Fibroblast of skin of back (primary cell): ENCODE data around the gene SPRED3.
A peak's percentile ranks its signal among the peaks of the same experiment; 100 is the strongest.
"Not testable (repeated sequence)": the region's sequence is repeated elsewhere in the genome, so short reads cannot be mapped to it uniquely, and the experiment has no call there.

Source experiments
- DNase-seq: peaks from one replicate; pipeline ENCODE4 v3.0.0-alpha.2; 2013

SPRED3 gene

GRCh38 chr19:38391911-38392464, 3.5 kb downstream of the SPRED3 start:
- DNase-seq, result no peak

GRCh38 chr19:38392707-38393308, 4.3 kb downstream of the SPRED3 start:
- DNase-seq, result peak; percentile 72

GRCh38 chr19:38394488-38394887, 6.0 kb downstream of the SPRED3 start:
- DNase-seq, result peak; percentile 43

- no peak for DNase-seq
Observed at GRCh38 chr19:38395381-38396114, 7.1 kb downstream of the SPRED3 start.

GRCh38 chr19:38399081-38399480, 10.6 kb downstream of the SPRED3 start:
- DNase-seq, result no peak

- DNase-seq, result no peak
Observed at GRCh38 chr19:38399537-38399936, 11.0 kb downstream of the SPRED3 start.

- no peak for DNase-seq
Observed at GRCh38 chr19:38400361-38400760, 11.9 kb downstream of the SPRED3 start.

GRCh38 chr19:38401148-38401547, 12.7 kb downstream of the SPRED3 start:
- peak; percentile 49 for DNase-seq

GRCh38 chr19:38402623-38402966, 14.1 kb downstream of the SPRED3 start:
- DNase-seq, result no peak

- DNase-seq, result peak; percentile 95
Observed at GRCh38 chr19:38402967-38403674, 14.6 kb downstream of the SPRED3 start, which contains the start of gene FAM98C. Gene FAM98C, plus strand, starts transcription at chr19:38403093. Its CDS starts 61 bp downstream, at chr19:38403154.

- DNase-seq, result no peak
Observed at GRCh38 chr19:38404858-38405257, 16.4 kb downstream of the SPRED3 start.

GRCh38 chr19:38405276-38405675, 16.8 kb downstream of the SPRED3 start:
- no peak for DNase-seq

- peak; percentile 46 for DNase-seq
Observed at GRCh38 chr19:38409631-38410133, 21.2 kb downstream of the SPRED3 start.

- DNase-seq, result not testable (repeated sequence)
Observed at GRCh38 chr19:38410407-38410806, 21.9 kb downstream of the SPRED3 start.

GRCh38 chr19:38411041-38411712, 22.7 kb downstream of the SPRED3 start:
- DNase-seq, result no peak

GRCh38 chr19:38411898-38412297, 23.4 kb downstream of the SPRED3 start:
- not testable (repeated sequence) for DNase-seq

GRCh38 chr19:38412491-38412890, 24.0 kb downstream of the SPRED3 start:
- DNase-seq, result no peak

- DNase-seq, result no peak
Observed at GRCh38 chr19:38412961-38413360, 24.5 kb downstream of the SPRED3 start.

- no peak for DNase-seq
Observed at GRCh38 chr19:38413416-38413815, 24.9 kb downstream of the SPRED3 start.

- no peak for DNase-seq
Observed at GRCh38 chr19:38417146-38417543, 28.6 kb downstream of the SPRED3 start.

GRCh38 chr19:38417544-38418506, 29.3 kb downstream of the SPRED3 start:
- DNase-seq, result no peak
